Melanocyte of skin (primary cell): ENCODE measurements around the gene CLPTM1. TPM values are rescaled to one million over a fixed set of nuclear protein-coding genes. Genes with fewer than 3 reads are reported as not detected.

Experiments used
- total RNA-seq, 2 donors: library from RNA; depleted of rRNA; stranded (reverse); fragments of >200 nt; gene quantifications; 2 replicates each; pipeline ENCODE4 v1.2.3, GENCODE V29; 2012

CLPTM1 gene, protein sequence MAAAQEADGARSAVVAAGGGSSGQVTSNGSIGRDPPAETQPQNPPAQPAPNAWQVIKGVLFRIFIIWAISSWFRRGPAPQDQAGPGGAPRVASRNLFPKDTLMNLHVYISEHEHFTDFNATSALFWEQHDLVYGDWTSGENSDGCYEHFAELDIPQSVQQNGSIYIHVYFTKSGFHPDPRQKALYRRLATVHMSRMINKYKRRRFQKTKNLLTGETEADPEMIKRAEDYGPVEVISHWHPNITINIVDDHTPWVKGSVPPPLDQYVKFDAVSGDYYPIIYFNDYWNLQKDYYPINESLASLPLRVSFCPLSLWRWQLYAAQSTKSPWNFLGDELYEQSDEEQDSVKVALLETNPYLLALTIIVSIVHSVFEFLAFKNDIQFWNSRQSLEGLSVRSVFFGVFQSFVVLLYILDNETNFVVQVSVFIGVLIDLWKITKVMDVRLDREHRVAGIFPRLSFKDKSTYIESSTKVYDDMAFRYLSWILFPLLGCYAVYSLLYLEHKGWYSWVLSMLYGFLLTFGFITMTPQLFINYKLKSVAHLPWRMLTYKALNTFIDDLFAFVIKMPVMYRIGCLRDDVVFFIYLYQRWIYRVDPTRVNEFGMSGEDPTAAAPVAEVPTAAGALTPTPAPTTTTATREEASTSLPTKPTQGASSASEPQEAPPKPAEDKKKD
- 10 to 100 TPM; 64.7 to 85.6 TPM for total RNA-seq

DNA sequence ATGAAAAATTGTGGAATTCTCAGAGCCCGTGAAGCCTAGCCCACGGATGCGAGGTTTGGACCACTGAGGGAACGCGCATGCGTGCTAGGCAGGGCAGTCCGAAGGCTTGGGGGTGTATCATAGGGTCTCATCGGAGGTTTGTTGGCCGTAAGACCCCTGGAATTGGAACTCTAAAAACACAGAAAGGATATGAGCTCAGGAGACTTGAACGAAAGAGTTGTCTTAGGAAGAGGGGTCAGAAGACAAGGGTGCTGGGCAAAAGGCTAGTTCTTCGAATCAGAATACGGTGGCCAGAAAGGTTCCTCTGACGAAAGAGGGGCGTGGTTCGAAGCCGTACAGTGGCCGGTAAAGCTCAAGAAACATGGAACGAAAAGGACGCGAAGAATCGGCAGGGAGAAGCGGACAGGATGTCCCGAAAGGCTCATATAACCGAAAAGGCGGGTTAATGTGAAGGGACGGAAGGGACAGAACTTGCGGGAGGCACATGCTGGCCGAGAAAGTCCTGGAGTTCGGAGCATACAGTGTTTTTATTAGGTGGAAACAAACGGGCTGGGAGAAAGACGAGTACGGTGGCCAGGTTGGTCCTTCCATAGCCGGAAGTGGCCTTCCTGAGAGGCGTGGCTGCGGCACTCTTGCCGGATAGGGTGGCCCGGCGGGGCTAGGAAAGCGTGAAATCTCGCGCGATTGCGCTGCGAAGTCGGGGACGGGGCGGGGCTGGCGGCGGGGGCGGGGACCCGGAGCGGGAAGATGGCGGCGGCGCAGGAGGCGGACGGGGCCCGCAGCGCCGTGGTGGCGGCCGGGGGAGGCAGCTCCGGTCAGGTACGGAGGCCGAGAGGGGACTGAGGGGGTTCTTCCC lies at the start of gene CLPTM1:
Gene CLPTM1 (plus strand): TSS at position 732 of the 856 bp plus-strand sequence. CDS start 16 bp downstream, at position 748.

DNA sequence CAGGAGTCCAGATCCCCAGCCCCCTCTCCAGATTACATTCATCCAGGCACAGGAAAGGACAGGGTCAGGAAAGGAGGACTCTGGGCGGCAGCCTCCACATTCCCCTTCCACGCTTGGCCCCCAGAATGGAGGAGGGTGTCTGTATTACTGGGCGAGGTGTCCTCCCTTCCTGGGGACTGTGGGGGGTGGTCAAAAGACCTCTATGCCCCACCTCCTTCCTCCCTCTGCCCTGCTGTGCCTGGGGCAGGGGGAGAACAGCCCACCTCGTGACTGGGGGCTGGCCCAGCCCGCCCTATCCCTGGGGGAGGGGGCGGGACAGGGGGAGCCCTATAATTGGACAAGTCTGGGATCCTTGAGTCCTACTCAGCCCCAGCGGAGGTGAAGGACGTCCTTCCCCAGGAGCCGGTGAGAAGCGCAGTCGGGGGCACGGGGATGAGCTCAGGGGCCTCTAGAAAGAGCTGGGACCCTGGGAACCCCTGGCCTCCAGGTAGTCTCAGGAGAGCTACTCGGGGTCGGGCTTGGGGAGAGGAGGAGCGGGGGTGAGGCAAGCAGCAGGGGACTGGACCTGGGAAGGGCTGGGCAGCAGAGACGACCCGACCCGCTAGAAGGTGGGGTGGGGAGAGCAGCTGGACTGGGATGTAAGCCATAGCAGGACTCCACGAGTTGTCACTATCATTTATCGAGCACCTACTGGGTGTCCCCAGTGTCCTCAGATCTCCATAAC lies 49.6 kb upstream of the CLPTM1 start, which contains the start of gene APOE:
Gene APOE (plus strand): TSS at position 360 of the 724 bp plus-strand sequence. CDS start 829 bp downstream, outside the sequence.

DNA sequence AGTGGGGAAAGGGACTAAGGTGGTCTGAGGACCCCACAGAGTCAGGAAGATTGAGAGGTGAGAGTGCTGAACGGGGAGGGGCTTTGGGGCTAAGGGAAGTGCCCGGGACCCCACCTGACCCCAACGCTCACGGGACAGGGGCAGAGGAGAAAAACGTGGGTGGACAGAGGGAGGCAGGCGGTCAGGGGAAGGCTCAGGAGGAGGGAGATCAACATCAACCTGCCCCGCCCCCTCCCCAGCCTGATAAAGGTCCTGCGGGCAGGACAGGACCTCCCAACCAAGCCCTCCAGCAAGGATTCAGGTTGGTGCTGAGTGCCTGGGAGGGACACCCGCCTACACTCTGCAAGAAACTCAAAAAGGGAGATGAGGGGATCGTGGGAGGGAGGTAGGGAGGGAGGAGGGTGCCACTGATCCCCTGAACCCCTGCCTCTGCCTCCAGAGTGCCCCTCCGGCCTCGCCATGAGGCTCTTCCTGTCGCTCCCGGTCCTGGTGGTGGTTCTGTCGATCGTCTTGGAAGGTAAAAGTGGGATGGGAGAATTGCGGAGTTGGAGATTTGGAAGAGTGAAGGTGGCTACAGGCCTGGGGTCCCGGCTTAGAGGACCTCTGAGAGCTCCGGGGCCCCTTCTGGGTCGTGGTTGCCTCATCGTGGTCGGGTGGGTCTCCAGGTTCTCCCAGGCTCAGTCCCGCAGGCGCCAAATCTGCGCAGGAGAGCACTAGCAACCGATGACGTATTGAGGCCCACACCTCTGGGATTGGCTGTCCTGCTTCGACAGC lies 40.6 kb upstream of the CLPTM1 start, which contains the start of gene APOC1:
Gene APOC1 (plus strand): TSS at position 176 of the 774 bp plus-strand sequence. CDS start 284 bp downstream, at position 460.

DNA sequence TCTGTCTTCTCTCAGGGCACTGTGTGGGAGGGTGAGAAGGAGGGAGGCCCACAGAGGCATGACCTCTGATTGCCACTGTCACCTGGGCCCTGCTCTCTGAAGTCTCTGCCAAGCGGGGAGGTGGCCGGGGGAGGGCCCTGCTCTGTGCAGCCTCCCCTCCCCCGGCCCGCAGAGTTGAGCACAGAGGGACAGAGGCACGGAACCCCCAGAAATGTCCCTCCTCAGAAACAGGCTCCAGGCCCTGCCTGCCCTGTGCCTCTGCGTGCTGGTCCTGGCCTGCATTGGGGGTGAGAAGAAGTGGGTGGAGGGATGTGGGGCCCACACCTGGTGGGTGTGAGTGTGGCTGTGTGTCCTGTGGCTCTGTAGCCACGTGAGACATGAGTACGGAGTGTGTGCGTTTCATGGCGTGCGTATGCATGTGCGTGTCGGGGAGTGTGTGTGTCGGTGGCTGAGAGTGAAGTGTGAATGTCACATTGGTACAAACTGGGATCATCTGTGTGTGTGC lies 13.1 kb upstream of the CLPTM1 start, which contains the start of gene APOC4:
Gene APOC4 (plus strand): TSS at position 171 of the 505 bp plus-strand sequence. CDS start 41 bp downstream, at position 212.

DNA sequence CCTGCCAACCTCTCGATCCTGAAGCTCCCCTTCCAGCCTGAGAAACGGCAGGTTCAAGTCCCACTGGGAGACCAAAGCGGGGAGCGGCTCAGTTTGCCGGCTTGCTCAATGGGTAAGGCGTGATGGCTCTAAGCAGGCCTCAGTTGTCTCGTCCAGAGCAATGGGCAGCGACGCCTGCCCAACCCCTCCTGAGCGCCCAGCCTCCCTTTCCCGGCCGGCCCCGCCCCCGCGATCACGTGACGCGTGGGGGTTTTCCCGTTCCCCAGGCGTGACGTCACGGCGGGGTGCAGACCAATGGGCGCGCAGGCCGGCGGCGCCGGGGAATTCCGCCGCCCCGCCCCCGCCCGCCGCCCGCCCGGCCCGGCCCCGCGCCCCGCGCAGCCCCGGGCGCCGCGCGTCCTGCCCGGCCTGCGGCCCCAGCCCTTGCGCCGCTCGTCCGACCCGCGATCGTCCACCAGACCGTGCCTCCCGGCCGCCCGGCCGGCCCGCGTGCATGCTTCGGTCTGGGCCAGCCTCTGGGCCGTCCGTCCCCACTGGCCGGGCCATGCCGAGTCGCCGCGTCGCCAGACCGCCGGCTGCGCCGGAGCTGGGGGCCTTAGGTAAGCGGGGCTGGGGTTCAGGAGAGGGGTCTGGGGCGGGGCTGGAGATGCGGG lies 46.0 kb downstream of the CLPTM1 start, which contains the start of gene RELB:
Gene RELB (plus strand): TSS at position 378 of the 653 bp plus-strand sequence. CDS start 116 bp downstream, at position 494.

DNA sequence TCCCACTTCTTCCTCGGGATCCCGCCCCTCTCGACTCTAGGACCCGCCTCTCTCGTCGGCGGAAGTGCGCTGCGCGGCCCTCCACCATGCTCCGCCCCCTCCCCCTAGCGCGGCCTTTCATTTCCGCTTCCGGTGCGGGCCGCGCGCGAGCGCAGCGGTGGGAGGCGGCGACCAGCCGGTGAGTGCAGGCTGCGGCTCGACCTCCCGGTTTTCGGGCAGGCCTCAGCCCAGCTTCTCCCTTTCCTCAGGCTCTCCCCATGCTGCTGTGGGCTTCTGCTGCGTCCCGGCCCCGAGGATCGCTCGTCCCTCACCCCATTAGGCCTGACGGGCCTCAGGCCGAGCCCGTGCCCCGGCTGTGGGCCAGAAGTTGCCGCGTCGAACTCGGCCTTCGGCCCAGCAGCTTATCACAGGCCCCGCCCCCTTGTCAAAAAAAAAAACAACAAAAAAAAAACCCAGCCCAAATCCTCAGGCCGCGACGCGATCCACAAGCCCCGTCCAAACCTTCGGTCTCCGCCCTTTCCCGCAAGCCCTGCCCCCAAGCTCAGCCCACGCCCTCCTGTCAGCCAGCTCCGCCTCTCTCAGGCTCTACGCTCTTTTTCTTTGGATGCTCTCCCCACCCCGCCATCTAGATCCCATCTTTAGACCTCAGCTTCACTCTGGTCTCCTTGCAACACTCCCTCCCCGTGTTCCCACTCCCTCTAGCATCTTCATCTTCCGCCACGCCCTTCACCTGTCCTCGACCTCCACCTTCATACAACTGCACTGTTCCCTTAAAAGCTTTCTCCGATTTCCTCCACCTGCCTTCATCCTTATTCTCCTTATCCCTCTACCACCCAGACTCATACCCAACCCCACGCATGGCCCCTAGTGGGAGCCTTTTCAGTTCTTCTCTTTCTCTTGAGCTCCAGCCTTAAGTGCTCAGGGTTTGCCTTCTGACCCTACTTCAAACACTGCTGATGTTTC lies 84.0 kb downstream of the CLPTM1 start, which contains the start of gene CLASRP:
Gene CLASRP (plus strand): TSS at position 115 of the 963 bp plus-strand sequence. CDS start 1,168 bp downstream, outside the sequence.

Other genes starting within 250 kb of the CLPTM1 start
- gene BCL3, start 206.7 kb upstream of the CLPTM1 start, total RNA-seq, result 1 to 10 TPM; 4.0 to 7.2 TPM
- gene CBLC, start 177.5 kb upstream of the CLPTM1 start, total RNA-seq, result not detected
- gene BCAM, start 146.3 kb upstream of the CLPTM1 start, total RNA-seq, result under 1 TPM; 0.67 to 0.69 TPM
- 10 to 100 TPM; 60.9 to 68.3 TPM for gene NECTIN2, start 109.1 kb upstream of the CLPTM1 start, total RNA-seq
- gene TOMM40, start 64.1 kb upstream of the CLPTM1 start, total RNA-seq, result 100 to 1,000 TPM in 1 of 2 donors, 10 to 100 TPM in 1; 68.5 to 114 TPM
- 100 to 1,000 TPM in 1 of 2 donors, 10 to 100 TPM in 1; 87.9 to 191 TPM for gene APOE, start 49.6 kb upstream of the CLPTM1 start, total RNA-seq
- 1 to 10 TPM; 2.8 to 6.7 TPM for gene APOC1, start 40.8 kb upstream of the CLPTM1 start, total RNA-seq
- not detected for gene APOC4, start 13.1 kb upstream of the CLPTM1 start, total RNA-seq
- gene APOC2, start 9.3 kb upstream of the CLPTM1 start, total RNA-seq, result 1 to 10 TPM in 1 of 2 donors, under 1 TPM in 1; 1.00 to 4.5 TPM
- gene RELB, start 46.1 kb downstream of the CLPTM1 start, total RNA-seq, result 10 to 100 TPM in 1 of 2 donors, 1 to 10 TPM in 1; 5.0 to 24.4 TPM
- gene CLASRP, start 83.7 kb downstream of the CLPTM1 start, total RNA-seq, result 10 to 100 TPM; 10.7 to 19.3 TPM
- under 1 TPM in 1 of 2 donors, not detected in 1; 0.33 TPM for gene ZNF296, start 121.1 kb downstream of the CLPTM1 start, total RNA-seq
- 10 to 100 TPM; 17.9 to 29.6 TPM for gene GEMIN7, start 123.9 kb downstream of the CLPTM1 start, total RNA-seq
- gene PPP1R37, start 137.8 kb downstream of the CLPTM1 start, total RNA-seq, result 10 to 100 TPM; 65.6 to 66.8 TPM
- gene NKPD1, start 205.6 kb downstream of the CLPTM1 start, total RNA-seq, result under 1 TPM; under 0.01 TPM
- gene TRAPPC6A, start 222.9 kb downstream of the CLPTM1 start, total RNA-seq, result 10 to 100 TPM; 10.3 TPM
- 1 to 10 TPM; 4.8 to 6.7 TPM for gene BLOC1S3, start 223.4 kb downstream of the CLPTM1 start, total RNA-seq